HepG2 (cell line): ENCODE data around the gene EPN2. TPM values are rescaled to one million over a fixed set of nuclear protein-coding genes. Genes with fewer than 3 reads are reported as not detected.

ENCODE experiments used
- BCL6 ChIP-seq: IDR thresholded peaks from 2 replicates; pipeline ENCODE4 v1.6.1; 2016; ENCODE audit warnings: missing genetic modification reagents, missing compliant biosample characterization
- BRCA1 ChIP-seq: sonication (generic); formaldehyde crosslinking; IDR thresholded peaks from 2 replicates; pipeline ENCODE4 v1.4.0; 2020; ENCODE audit warnings: missing genetic modification reagents
- DPF2 ChIP-seq: sonication (generic); formaldehyde crosslinking; IDR thresholded peaks from 2 replicates; pipeline ENCODE4 v1.4.0; 2020; ENCODE audit warnings: mild to moderate bottlenecking, low read depth, missing genetic modification reagents, borderline replicate concordance
- EZH2 ChIP-seq: conservative IDR thresholded peaks from 2 replicates; pipeline ENCODE4 v1.6.1; 2012; ENCODE audit warnings: mild to moderate bottlenecking, low read depth, low read length, moderate library complexity
- GFI1 ChIP-seq: sonication (generic); formaldehyde crosslinking; IDR thresholded peaks from 2 replicates; pipeline ENCODE4 v1.5.0; 2020; ENCODE audit warnings: missing genetic modification reagents, mild to moderate bottlenecking, borderline replicate concordance
- HINFP ChIP-seq: sonication (generic); formaldehyde crosslinking; IDR thresholded peaks from 2 replicates; pipeline ENCODE4 v1.4.0; 2020; ENCODE audit warnings: low read depth, mild to moderate bottlenecking, missing genetic modification reagents
- HOXA3 ChIP-seq: sonication (generic); formaldehyde crosslinking; IDR thresholded peaks from 2 replicates; pipeline ENCODE4 v1.5.0; 2020; ENCODE audit warnings: missing genetic modification reagents
- IKZF4 ChIP-seq: sonication (generic); formaldehyde crosslinking; IDR thresholded peaks from 2 replicates; pipeline ENCODE4 v1.5.1; 2020; ENCODE audit warnings: borderline replicate concordance, mild to moderate bottlenecking, low read depth, missing genetic modification reagents; ENCODE audit errors: not compliant biosample characterization
- KAT2B ChIP-seq: fragments of 150-350 bp; IDR thresholded peaks from 2 replicates; pipeline ENCODE4 v1.6.1; 2014; ENCODE audit warnings: low read depth, low read length, borderline replicate concordance
- MAFF ChIP-seq: IDR thresholded peaks from 2 replicates; pipeline ENCODE4 v1.6.1; 2011; ENCODE audit warnings: low read depth, low read length, improper control_type of control experiment
- MAZ ChIP-seq, 2 experiments: sonication (generic) in 1 of 2; formaldehyde crosslinking in 1 of 2; IDR thresholded peaks; 2 replicates each; pipeline versions ENCODE4 v1.5.0 to v1.6.1; 2012 to 2020; ENCODE audit warnings: low read depth in 2 of 2, mild to moderate bottlenecking in 2 of 2, borderline replicate concordance in 1 of 2, improper control_type of control experiment in 1 of 2, low read length in 1 of 2, missing genetic modification reagents in 1 of 2, moderate library complexity in 1 of 2
- MYNN ChIP-seq: sonication (generic); formaldehyde crosslinking; IDR thresholded peaks from 2 replicates; pipeline ENCODE4 v1.4.0; 2020; ENCODE audit warnings: mild to moderate bottlenecking, low read depth, missing genetic modification reagents
- NFKBIZ ChIP-seq: IDR thresholded peaks from 2 replicates; pipeline ENCODE4 v1.6.1; 2018; ENCODE audit warnings: missing genetic modification reagents, missing compliant biosample characterization
- PHF8 ChIP-seq: sonication (generic); formaldehyde crosslinking; IDR thresholded peaks from 2 replicates; pipeline ENCODE4 v1.5.0; 2020; ENCODE audit warnings: missing genetic modification reagents
- RFXANK ChIP-seq: IDR thresholded peaks from 2 replicates; pipeline ENCODE4 v1.6.1; 2016
- SNAI1 ChIP-seq: sonication (generic); formaldehyde crosslinking; IDR thresholded peaks from 2 replicates; pipeline ENCODE4 v1.5.0; 2020; ENCODE audit warnings: mild to moderate bottlenecking, missing genetic modification reagents, borderline replicate concordance
- SOX13 ChIP-seq, 3 experiments: fragments of 450-650 bp in 1 of 3; sonication (generic) in 1 of 3; formaldehyde crosslinking in 1 of 3; IDR thresholded peaks in 2 of 3; conservative IDR thresholded peaks in 1 of 3; 2 replicates each; pipeline versions ENCODE4 v1.5.0 to v1.6.1; 2016 to 2020; ENCODE audit warnings: antibody characterized with exemption in 1 of 3, mild to moderate bottlenecking in 1 of 3, missing compliant biosample characterization in 1 of 3, missing genetic modification reagents in 1 of 3, moderate library complexity in 1 of 3
- TAF15 ChIP-seq: fragments of 200-400 bp; formaldehyde crosslinking; IDR thresholded peaks from one replicate; pipeline ENCODE4 v1.6.1; 2018; ENCODE audit warnings: mild to moderate bottlenecking, low read depth, low read length; ENCODE audit not compliant: poor library complexity, severe bottlenecking
- USF2 ChIP-seq, 2 experiments: sonication (generic) in 1 of 2; formaldehyde crosslinking in 1 of 2; IDR thresholded peaks; 2 replicates each; pipeline versions ENCODE4 v1.5.1 to v1.6.1; 2011 to 2020; ENCODE audit warnings: borderline replicate concordance in 1 of 2, low read depth in 1 of 2, low read length in 1 of 2, mild to moderate bottlenecking in 1 of 2, missing genetic modification reagents in 1 of 2, moderate library complexity in 1 of 2
- YEATS2 ChIP-seq: sonication (generic); formaldehyde crosslinking; IDR thresholded peaks from 2 replicates; pipeline ENCODE4 v1.4.0; 2020; ENCODE audit warnings: missing genetic modification reagents, borderline replicate concordance
- ZBTB37 ChIP-seq: sonication (generic); formaldehyde crosslinking; IDR thresholded peaks from 2 replicates; pipeline ENCODE4 v1.4.0; 2020; ENCODE audit warnings: mild to moderate bottlenecking, missing genetic modification reagents
- ZFP41 ChIP-seq: sonication (generic); formaldehyde crosslinking; IDR thresholded peaks from 2 replicates; pipeline ENCODE4 v1.4.0; 2020; ENCODE audit warnings: mild to moderate bottlenecking, missing genetic modification reagents, borderline replicate concordance
- ZNF350 ChIP-seq: sonication (generic); formaldehyde crosslinking; IDR thresholded peaks from 2 replicates; pipeline ENCODE4 v1.4.0; 2020; ENCODE audit warnings: mild to moderate bottlenecking, low read depth, missing genetic modification reagents, borderline replicate concordance
- polyA plus RNA-seq, 8 experiments: library from polyadenylated mRNA; depleted of rRNA in 3 of 8; stranded (reverse) in 7 of 8; unstranded in 1 of 8; fragments of >200 nt; fragmentation: Illumina TruSeq in 4 of 8; extraction: Trizol in 4 of 8; gene quantifications; 2 replicates each; pipeline versions ENCODE4 v1.2.1 to v1.2.3, GENCODE V29; 2011 to 2016; ENCODE audit warnings: low read depth in 4 of 8, missing spikeins in 1 of 8, mixed read lengths in 1 of 8; ENCODE audit not compliant: insufficient read depth in 1 of 8
- total RNA-seq, 5 experiments: library from RNA; depleted of rRNA; stranded (reverse); fragments of >200 nt; fragmentation: Illumina TruSeq; extraction: Trizol; gene quantifications; 2 replicates each; pipeline ENCODE4 v1.2.3, GENCODE V29; 2016; ENCODE audit warnings: low read depth in 1 of 5

EPN2 gene
- total and polyA plus RNA-seq, 2 of the 13 experiments (the other 11 are each of a cell fraction or from before 2014, with no cell fraction given) = 7.8 to 19.2 TPM

GRCh38 chr17:19336938-19337711, 100.0 kb downstream of the EPN2 start (continued):
- TF ChIP-seq ZFP41 (CRISPR knock-in tag) = peak; percentile 60; the same call in 1 of the 2 replicates
- TF ChIP-seq PHF8 (CRISPR knock-in tag) = peak; percentile 37; the same call in 1 of the 2 replicates
- TF ChIP-seq HOXA3 = peak; percentile 83
- no peak for TF ChIP-seq GFI1 (CRISPR knock-in tag)
- no peak for TF ChIP-seq DPF2
- TF ChIP-seq TAF15 = no peak
- TF ChIP-seq BRCA1 (CRISPR knock-in tag) = no peak
- TF ChIP-seq MAZ (IDR thresholded peaks at IDR 0.05; ENCODE audit: borderline replicate concordance, low read depth, low read length) = no peak
- TF ChIP-seq MAZ (CRISPR knock-in tag; IDR thresholded peaks at IDR 0.05; ENCODE audit: low read depth) = no peak
- TF ChIP-seq ZNF350 = no peak
- no peak for TF ChIP-seq RFXANK (CRISPR knock-in tag)
- TF ChIP-seq ZBTB37 = no peak
- peak; percentile 94 for TF ChIP-seq IKZF4 (CRISPR knock-in tag)
- TF ChIP-seq BCL6 (CRISPR knock-in tag) = no peak; the same call in 1 of the 2 replicates
- TF ChIP-seq SNAI1 (CRISPR knock-in tag) = no peak
- TF ChIP-seq MYNN (CRISPR knock-in tag) = no peak
- 0 out of 2 replicates have a peak, but pooled peaks have one; percentile 18 for TF ChIP-seq NFKBIZ (CRISPR knock-in tag)
- TF ChIP-seq EZH2 = no peak
- no peak for TF ChIP-seq HINFP (CRISPR knock-in tag)
- TF ChIP-seq USF2 (IDR thresholded peaks at IDR 0.05; ENCODE audit: low read depth, low read length) = peak; percentile 40
- TF ChIP-seq USF2 (CRISPR knock-in tag; IDR thresholded peaks at IDR 0.05; ENCODE audit: borderline replicate concordance) = no peak
- no peak for TF ChIP-seq KAT2B
- TF ChIP-seq SOX13 (IDR thresholded peaks at IDR 0.05) = no peak
- 0 out of 4 replicates have a peak, but pooled peaks of 1 of the 2 experiments have one; percentile 19 for TF ChIP-seq SOX13 (CRISPR knock-in tag; conservative IDR thresholded peaks at IDR 0.05 in 1 of 2, IDR thresholded peaks at IDR 0.05 in 1 of 2)
- TF ChIP-seq MAFF = no peak
- TF ChIP-seq YEATS2 = no peak
